Heart left ventricle (tissue), 16 donors: ENCODE data around the gene KCNN3. TPM values are rescaled to one million over a fixed set of nuclear protein-coding genes. Genes with fewer than 3 reads are reported as not detected.

Experiments used
- ATAC-seq, 4 donors: fragments of 200-7000 bp; cut with Tn5 transposase; one replicate each; pipeline ENCODE4 v1.9.1; 2020 to 2022; ENCODE audit warnings: moderate library complexity in 4 of 4, mild to moderate bottlenecking in 3 of 4, moderate number of reproducible peaks in 1 of 4
- DNase-seq, 5 donors: peaks; one replicate each; pipeline ENCODE4 v3.0.0-alpha.2; 2020
- H3K27ac ChIP-seq, 12 donors: fragments of 200-600 bp; sonication (generic) in 4 of 12; one replicate each; pipeline versions ENCODE4 v1.5.0 to v1.8.0; 2016 to 2022; ENCODE audit warnings: mild to moderate bottlenecking in 2 of 12
- H3K27me3 ChIP-seq, 9 donors: fragments of 200-600 bp; sonication (generic) in 2 of 9; one replicate each; pipeline versions ENCODE4 v1.5.1 to v1.8.0; 2016 to 2022; ENCODE audit warnings: mild to moderate bottlenecking in 3 of 9
- H3K36me3 ChIP-seq, 9 donors: fragments of 200-600 bp; sonication (generic) in 2 of 9; one replicate each; pipeline versions ENCODE4 v1.5.0 to v1.8.0; 2018 to 2022; ENCODE audit warnings: mild to moderate bottlenecking in 2 of 9
- H3K4me1 ChIP-seq, 12 donors: fragments of 200-600 bp; sonication (generic) in 4 of 12; one replicate each; pipeline versions ENCODE4 v1.5.0 to v1.8.0; 2016 to 2022; ENCODE audit warnings: mild to moderate bottlenecking in 3 of 12
- H3K4me3 ChIP-seq, 12 donors: fragments of 200-600 bp; sonication (generic) in 4 of 12; one replicate each; pipeline versions ENCODE4 v1.5.0 to v1.8.0; 2017 to 2022; ENCODE audit warnings: mild to moderate bottlenecking in 9 of 12, moderate library complexity in 4 of 12
- H3K9me3 ChIP-seq, 12 donors: fragments of 200-600 bp; sonication (generic) in 4 of 12; one replicate each; pipeline versions ENCODE4 v1.5.0 to v1.8.0; 2016 to 2022; ENCODE audit warnings: mild to moderate bottlenecking in 1 of 12
- CTCF ChIP-seq, 12 donors: fragments of 200-600 bp; sonication (generic) in 4 of 12; IDR thresholded peaks; one replicate each; pipeline versions ENCODE4 v1.5.0 to v1.8.0; 2018 to 2022; ENCODE audit warnings: antibody characterized with exemption in 12 of 12, mild to moderate bottlenecking in 5 of 12
- POLR2A ChIP-seq, 2 donors: fragments of 450-650 bp; IDR thresholded peaks; one replicate each; pipeline ENCODE4 v1.6.1; 2017; ENCODE audit warnings: antibody characterized with exemption in 2 of 2, mild to moderate bottlenecking in 2 of 2, moderate library complexity in 2 of 2
- WGBS, 4 donors: extraction: QIAGEN DNeasy Blood & Tissue Kit in 2 of 4; methylation state at CpG; one replicate each; pipeline versions ENCODE4 v1.1.5 to v1.1.7; 2013 to 2018; 5-methylcytosine and 5-hydroxymethylcytosine counted together
- intact Hi-C, 10 donors: fragments of 100-400 bp; cut with DNase I; formaldehyde crosslinking; loops; one replicate each; pipeline versions ENCODE4 v1.11.1 to v1.14.2; 2022
- polyA plus RNA-seq, 2 donors: library from polyadenylated mRNA; stranded (reverse); fragments of 200-250 nt; gene quantifications; one replicate each; pipeline ENCODE4 v1.2.3, GENCODE V29; 2013
- total RNA-seq, 9 donors: library from RNA; depleted of rRNA in 2 of 9; stranded (reverse); fragments of >200 nt in 2 of 9; fragmentation: NEBNext Ultra II Directional in 3 of 9; extraction: Animal tissue kit (Norgen Biotek cat#: 25700) in 3 of 9; gene quantifications; one replicate each; pipeline versions ENCODE4 v1.1.0 to v1.2.4, GENCODE V29; 2016 to 2023
- donor health status: ischemic (EF 13 %, LVEDD 7.1; RV severe dilation, severe dysfunction).
- donor health status: healthy with polysubstance abuse.
- donor health status: DM: no; HTN: yes; CAD: no.
- donor health status: DM: no; HTN: no; CAD: no.
- donor health status: ischemic (EF 25% LVEDD 6.9; RV normal size, moderate dysfunction).
- donor health status: ischemic (EF 25% LVEDD 5.7; RV mildly dilated, moderate dysfunction).
- donor health status: healthy.
- donor health status: DM: yes; HTN: yes; CAD: no.
- donor health status: ischemic (EF 35%, LVEDD 5.7; RV mildly dilated, moderate dysfunction).
- donor health status: nonischemic (EF 11% LVEDD 7.7; RV severe dilation, severe dysfunction).
- donor health status: DM: yes; HTN: yes; CAD: no.
- donor health status: PGD.
- donor health status: ischemic (EF 29% LVEDD 5.4; RV normal size, mild dysfunction).
- donor health status: nonischemic (EF 23%, LVEDD 6.1; RV moderate dilation, normal function).

KCNN3 gene
- total and polyA plus RNA-seq, 11 donors = 0.42 to 4.6 (median 2.2) TPM

DNA sequence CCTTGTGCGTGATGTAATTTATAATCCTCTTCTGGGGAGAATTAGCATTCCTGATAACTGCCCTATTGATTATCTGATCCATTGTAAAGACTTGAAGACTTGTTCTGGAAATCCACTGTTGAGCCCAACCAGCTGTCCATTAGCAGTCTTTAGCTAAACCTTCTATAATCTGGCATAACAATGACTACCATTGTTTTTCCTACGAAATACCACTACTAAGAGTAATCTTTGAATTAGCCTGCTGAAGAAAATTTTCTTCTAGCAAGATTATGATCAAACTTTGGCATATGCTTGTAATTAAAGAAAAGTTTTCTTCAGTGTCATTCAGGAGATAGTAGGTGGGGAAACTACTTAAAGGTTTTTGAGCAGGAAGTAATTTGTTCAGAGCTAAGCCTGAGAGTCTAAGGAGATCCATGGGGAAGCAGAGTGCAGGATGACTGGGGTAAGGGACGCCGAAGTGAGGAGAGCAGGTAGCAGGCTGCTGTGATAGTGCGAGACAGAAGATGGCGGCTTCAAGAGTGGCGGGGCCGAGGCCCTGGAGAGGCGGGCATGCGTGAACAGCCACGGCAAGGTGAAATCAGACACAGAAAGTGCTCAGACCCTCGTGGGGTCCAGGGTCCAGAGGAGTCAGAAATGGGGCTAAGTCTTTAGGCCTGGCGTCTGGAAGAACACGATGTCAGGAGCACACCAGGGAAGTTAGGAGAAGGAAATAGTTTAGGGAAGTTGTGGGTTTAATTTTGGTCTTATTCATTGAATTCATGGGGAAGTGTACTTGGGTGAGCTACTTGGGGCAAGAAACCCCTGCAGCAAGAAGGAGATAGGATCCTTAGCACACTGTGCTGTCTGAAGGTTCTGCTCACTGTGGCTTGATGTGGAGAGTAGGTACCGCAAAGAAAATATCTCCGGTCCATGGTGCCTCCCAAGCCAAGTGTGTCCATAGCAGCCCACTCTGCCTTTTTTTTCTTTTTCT is 149.5 kb downstream of the KCNN3 start:
- WGBS, 4 donors = 88 to 94% (median 93%) methylated on average over 16 of the region's 16 CpGs
- H3K4me3 ChIP-seq = no peak overlapping the region
- no peaks in the 10 kb centered on the region for H3K27me3 ChIP-seq
- intact Hi-C loops = no loop called here
- peaks cover 0 to 42% (median 11%) of the 10 kb centered on the region in 12 donors for H3K4me1 ChIP-seq
- H3K36me3 ChIP-seq = peaks cover 0 to 9% (median 0%) of the 10 kb centered on the region in 9 donors
- H3K9me3 ChIP-seq = no peaks in the 10 kb centered on the region
- peak overlapping the region in 1 of 12 donors; percentile 22 for H3K27ac ChIP-seq
- TF ChIP-seq POLR2A (IDR thresholded peaks at IDR 0.05) = no peak
- no peak for DNase-seq
- peak in 2 of 4 donors; percentile 46 to 55 for ATAC-seq

- 86 to 93% (median 87%) methylated on average over 8 of the region's 8 CpGs for WGBS, 4 donors
- intact Hi-C loops = no loop called here
- no peak for TF ChIP-seq CTCF (IDR thresholded peaks at IDR 0.05)
- TF ChIP-seq POLR2A (IDR thresholded peaks at IDR 0.05) = no peak
These were observed 150.3 kb downstream of the KCNN3 start for GRCh38 chr1:154719586-154720327.

GRCh38 chr1:154718566-154718965 is 151.5 kb downstream of the KCNN3 start:
- intact Hi-C loops = no loop called here
- Histone ChIP-seq H3K27me3 (no peaks in the 10 kb centered on the region), H3K9me3 (no peaks in the 10 kb centered on the region), H3K4me3 (no peak overlapping the region), H3K4me1 (peaks cover 0 to 53% (median 12%) of the 10 kb centered on the region in 12 donors), H3K36me3 (peaks cover 0 to 10% (median 0%) of the 10 kb centered on the region in 9 donors), H3K27ac (no peak overlapping the region)
- ATAC-seq (no peak), DNase-seq (no peak)
- WGBS, 4 donors = 96 to 98% (median 97%) methylated on average over 6 of the region's 6 CpGs
- TF ChIP-seq CTCF (IDR thresholded peaks at IDR 0.05) = no peak
- TF ChIP-seq POLR2A (IDR thresholded peaks at IDR 0.05) = no peak

More at GRCh38 chr1:154719586-154720327, 150.3 kb downstream of the KCNN3 start:
- H3K27me3 ChIP-seq = no peaks in the 10 kb centered on the region
- H3K9me3 ChIP-seq = no peaks in the 10 kb centered on the region
- H3K36me3 ChIP-seq = peaks cover 0 to 9% (median 0%) of the 10 kb centered on the region in 9 donors
- H3K4me1 ChIP-seq = peaks cover 0 to 51% (median 13%) of the 10 kb centered on the region in 12 donors
- no peak overlapping the region for H3K4me3 ChIP-seq
- DNase-seq (no peak), ATAC-seq (no peak)
- no peak overlapping the region for H3K27ac ChIP-seq

- 56 to 81% (median 72%) methylated on average over 7 of the region's 7 CpGs for WGBS, 4 donors
- Histone ChIP-seq H3K4me1 (peaks cover 0 to 53% (median 12%) of the 10 kb centered on the region in 12 donors), H3K27ac (no peak overlapping the region), H3K9me3 (no peaks in the 10 kb centered on the region), H3K27me3 (no peaks in the 10 kb centered on the region), H3K4me3 (no peak overlapping the region), H3K36me3 (peaks cover 0 to 11% (median 0%) of the 10 kb centered on the region in 9 donors)
- ATAC-seq = peak in 1 of 4 donors; percentile 27
- intact Hi-C loops = no loop called here
- TF ChIP-seq CTCF (IDR thresholded peaks at IDR 0.05) = no peak
- no peak for TF ChIP-seq POLR2A (IDR thresholded peaks at IDR 0.05)
- DNase-seq = no peak
These were observed 152.6 kb downstream of the KCNN3 start for GRCh38 chr1:154717528-154717924.
